Natural killer cell treated with Interleukin-12 subunit alpha and Interleukin-12 subunit beta and Interleukin-15 and Interleukin-18, amount 100 ng/mL, for 72 hours (primary cell): ENCODE data around the gene ITGB6. TPM values are rescaled to one million over a fixed set of nuclear protein-coding genes. Genes with fewer than 3 reads are reported as not detected.

ENCODE experiments used
- ATAC-seq, 2 donors: fragments of 150-1000 bp; cut with Tn5 transposase in 1 of 2; sonication (Bioruptor Pico), chemical (Tn5 transposase) in 1 of 2; 2 replicates each; pipeline ENCODE4 v1.10.0; 2021
- DNase-seq: peaks from one replicate; pipeline ENCODE4 v3.0.0; 2022; ENCODE audit warnings: low spot score
- H3K27ac Mint-ChIP-seq, 2 donors: 1 replicate in 1 of 2; 2 replicates in 1 of 2; pipeline ENCODE4 v1.8.0; 2022; ENCODE audit warnings: mixed read lengths in 2 of 2, mild to moderate bottlenecking in 1 of 2, moderate library complexity in 1 of 2
- H3K27me3 Mint-ChIP-seq, 2 donors: 1 replicate in 1 of 2; 2 replicates in 1 of 2; pipeline ENCODE4 v1.8.0; 2022; ENCODE audit warnings: mixed read lengths in 2 of 2
- H3K36me3 Mint-ChIP-seq: one replicate; pipeline ENCODE4 v1.8.0; 2022; ENCODE audit warnings: mixed read lengths
- H3K4me1 Mint-ChIP-seq, 2 donors: 1 replicate in 1 of 2; 2 replicates in 1 of 2; pipeline ENCODE4 v1.8.0; 2022; ENCODE audit warnings: low read depth in 2 of 2, mixed read lengths in 2 of 2, mild to moderate bottlenecking in 1 of 2
- H3K4me3 Mint-ChIP-seq: one replicate; pipeline ENCODE4 v1.8.0; 2022; ENCODE audit warnings: mixed read lengths
- H3K9me3 Mint-ChIP-seq: 2 replicates; pipeline ENCODE4 v1.8.0; 2022; ENCODE audit warnings: mixed read lengths
- total RNA-seq, 2 donors: library from RNA; stranded (reverse); gene quantifications; one replicate each; pipeline ENCODE4 v1.2.3, GENCODE V29; 2022

ITGB6 gene
- total RNA-seq, 2 donors from 2014 or later = not detected

- H3K4me3 Mint-ChIP-seq = no peak overlapping the region
- ATAC-seq = no peak
- no peak for DNase-seq
- no peaks in the 10 kb centered on the region for H3K36me3 Mint-ChIP-seq
- no peaks in the 10 kb centered on the region for H3K4me1 Mint-ChIP-seq
- no peak overlapping the region for H3K27ac Mint-ChIP-seq
- H3K27me3 Mint-ChIP-seq = peaks cover 32 to 44% of the 10 kb centered on the region in 2 donors
- no peaks in the 10 kb centered on the region for H3K9me3 Mint-ChIP-seq
Observed at GRCh38 chr2:160064916-160065315, 135.2 kb downstream of the ITGB6 start.

- no peak overlapping the region for H3K27ac Mint-ChIP-seq
- H3K27me3 Mint-ChIP-seq = peaks cover 38 to 52% of the 10 kb centered on the region in 2 donors
- no peaks in the 10 kb centered on the region for H3K4me1 Mint-ChIP-seq
- H3K4me3 Mint-ChIP-seq = no peak overlapping the region
- ATAC-seq (peak in 1 of 2 donors; percentile 28), DNase-seq (no peak)
- H3K9me3 Mint-ChIP-seq = no peaks in the 10 kb centered on the region
- no peaks in the 10 kb centered on the region for H3K36me3 Mint-ChIP-seq
Observed at GRCh38 chr2:160063879-160064612, 136.0 kb downstream of the ITGB6 start.

- H3K27ac Mint-ChIP-seq = no peak overlapping the region
- H3K27me3 Mint-ChIP-seq = peaks cover 42 to 60% of the 10 kb centered on the region in 2 donors
Observed at GRCh38 chr2:160063271-160063670, 136.8 kb downstream of the ITGB6 start.

GRCh38 chr2:160062292-160063005 is 137.6 kb downstream of the ITGB6 start, which contains the start of gene PLA2R1:
PLA2R1 (minus strand) TSS chr2:160062615; CDS start chr2:160062403, 212 bp downstream.
- Mint-ChIP-seq H3K27me3 (peaks cover 50 to 68% of the 10 kb centered on the region in 2 donors), H3K9me3 (no peaks in the 10 kb centered on the region), H3K4me1 (no peaks in the 10 kb centered on the region), H3K4me3 (peak within 1 kb of the TSS; percentile 31), H3K36me3 (no peaks in the 10 kb centered on the region), H3K27ac (no peak within 1 kb of the TSS)
- ATAC-seq = peak in 1 of 2 donors; percentile 31
- no peak for DNase-seq

More at GRCh38 chr2:160063271-160063670, 136.8 kb downstream of the ITGB6 start:
- H3K9me3 Mint-ChIP-seq = no peaks in the 10 kb centered on the region
- no peaks in the 10 kb centered on the region for H3K36me3 Mint-ChIP-seq
- no peaks in the 10 kb centered on the region for H3K4me1 Mint-ChIP-seq
- DNase-seq (no peak), ATAC-seq (no peak)
- peak overlapping the region; percentile 31 for H3K4me3 Mint-ChIP-seq

GRCh38 chr2:160061944-160062291 is 138.2 kb downstream of the ITGB6 start:
- Mint-ChIP-seq H3K4me1 (no peaks in the 10 kb centered on the region), H3K27ac (no peak overlapping the region), H3K9me3 (no peaks in the 10 kb centered on the region), H3K4me3 (no peak overlapping the region), H3K27me3 (peaks cover 52 to 70% of the 10 kb centered on the region in 2 donors), H3K36me3 (no peaks in the 10 kb centered on the region)
- DNase-seq (no peak), ATAC-seq (no peak)

- Mint-ChIP-seq H3K36me3 (no peaks in the 10 kb centered on the region), H3K27me3 (peaks cover 54 to 74% of the 10 kb centered on the region in 2 donors), H3K27ac (no peak overlapping the region), H3K4me1 (no peaks in the 10 kb centered on the region), H3K9me3 (no peaks in the 10 kb centered on the region), H3K4me3 (no peak overlapping the region)
- ATAC-seq (no peak), DNase-seq (no peak)
Observed at GRCh38 chr2:160061533-160061932, 138.5 kb downstream of the ITGB6 start.

GRCh38 chr2:160060297-160060696 is 139.8 kb downstream of the ITGB6 start:
- Mint-ChIP-seq H3K9me3 (no peaks in the 10 kb centered on the region), H3K27ac (no peak overlapping the region), H3K36me3 (no peaks in the 10 kb centered on the region), H3K27me3 (peaks cover 51 to 77% of the 10 kb centered on the region in 2 donors), H3K4me3 (no peak overlapping the region), H3K4me1 (no peaks in the 10 kb centered on the region)
- DNase-seq (no peak), ATAC-seq (no peak)

- Mint-ChIP-seq H3K27ac (no peak overlapping the region), H3K4me3 (no peak overlapping the region), H3K9me3 (no peaks in the 10 kb centered on the region), H3K27me3 (peaks cover 33 to 62% of the 10 kb centered on the region in 2 donors), H3K36me3 (no peaks in the 10 kb centered on the region), H3K4me1 (no peaks in the 10 kb centered on the region)
- ATAC-seq (no peak), DNase-seq (no peak)
Observed at GRCh38 chr2:160057356-160057755, 142.7 kb downstream of the ITGB6 start.

GRCh38 chr2:160055726-160056108 is 144.4 kb downstream of the ITGB6 start:
- Mint-ChIP-seq H3K27me3 (peaks cover 36 to 65% of the 10 kb centered on the region in 2 donors), H3K4me1 (no peaks in the 10 kb centered on the region), H3K9me3 (no peaks in the 10 kb centered on the region), H3K4me3 (no peak overlapping the region), H3K27ac (no peak overlapping the region), H3K36me3 (no peaks in the 10 kb centered on the region)
- no peak for ATAC-seq
- no peak for DNase-seq

GRCh38 chr2:160054984-160055725 is 144.9 kb downstream of the ITGB6 start:
- Mint-ChIP-seq H3K27me3 (peaks cover 36 to 60% of the 10 kb centered on the region in 2 donors), H3K36me3 (no peaks in the 10 kb centered on the region), H3K27ac (no peak overlapping the region), H3K9me3 (no peaks in the 10 kb centered on the region), H3K4me3 (no peak overlapping the region), H3K4me1 (no peaks in the 10 kb centered on the region)
- ATAC-seq = no peak
- DNase-seq = no peak

- Mint-ChIP-seq H3K4me3 (no peak overlapping the region), H3K27me3 (peaks cover 29 to 51% of the 10 kb centered on the region in 2 donors), H3K36me3 (no peaks in the 10 kb centered on the region), H3K4me1 (no peaks in the 10 kb centered on the region), H3K27ac (no peak overlapping the region), H3K9me3 (no peaks in the 10 kb centered on the region)
- DNase-seq (no peak), ATAC-seq (no peak)
Observed at GRCh38 chr2:160053946-160054345, 146.1 kb downstream of the ITGB6 start.

GRCh38 chr2:160052531-160052930 is 147.5 kb downstream of the ITGB6 start:
- no peak overlapping the region for H3K27ac Mint-ChIP-seq
- peaks cover 19 to 37% of the 10 kb centered on the region in 2 donors for H3K27me3 Mint-ChIP-seq
- H3K4me1 Mint-ChIP-seq = no peaks in the 10 kb centered on the region
- no peaks in the 10 kb centered on the region for H3K9me3 Mint-ChIP-seq
- DNase-seq (no peak), ATAC-seq (no peak)
- H3K4me3 Mint-ChIP-seq = no peak overlapping the region
- H3K36me3 Mint-ChIP-seq = no peaks in the 10 kb centered on the region

- H3K27ac Mint-ChIP-seq = no peak overlapping the region
- H3K9me3 Mint-ChIP-seq = no peaks in the 10 kb centered on the region
- H3K4me3 Mint-ChIP-seq = no peak overlapping the region
- ATAC-seq (no peak), DNase-seq (no peak)
- no peaks in the 10 kb centered on the region for H3K4me1 Mint-ChIP-seq
- no peaks in the 10 kb centered on the region for H3K36me3 Mint-ChIP-seq
- peaks cover 11 to 29% of the 10 kb centered on the region in 2 donors for H3K27me3 Mint-ChIP-seq
Observed at GRCh38 chr2:160051371-160051800, 148.7 kb downstream of the ITGB6 start.

- Mint-ChIP-seq H3K4me1 (no peaks in the 10 kb centered on the region), H3K4me3 (no peak overlapping the region), H3K27me3 (peaks cover 11 to 20% of the 10 kb centered on the region in 2 donors)
Observed at GRCh38 chr2:160050147-160050546, 149.9 kb downstream of the ITGB6 start.

More at GRCh38 chr2:160050147-160050546, 149.9 kb downstream of the ITGB6 start:
- ATAC-seq (no peak), DNase-seq (no peak)
- H3K36me3 Mint-ChIP-seq = no peaks in the 10 kb centered on the region
- no peak overlapping the region for H3K27ac Mint-ChIP-seq
- H3K9me3 Mint-ChIP-seq = no peaks in the 10 kb centered on the region
